ENCODE measurements around the gene SLC6A19.

Gene SLC6A19

GRCh38 chr5:1244255-1244654 lies 42.9 kb downstream of the SLC6A19 start:
- Histone ChIP-seq H3K9me3 (ENCODE audit: control insufficient read depth, low read length) (no peaks in the 10 kb centered on the region), H3K4me3 (ENCODE audit: insufficient read depth in 1 of 2, low read depth in 1 of 2, low read length in 2 of 2) (no peak overlapping the region), H3K23ac (ENCODE audit: low read length in 2 of 2) (no peak overlapping the region), H2BK5ac (ENCODE audit: low read depth, low read length, poor library complexity, severe bottlenecking) (no peak overlapping the region), H3K4me1 (ENCODE audit: control insufficient read depth, insufficient read depth, low read depth, low read length) (no peaks in the 10 kb centered on the region), H2BK120ac (ENCODE audit: low read depth, low read length) (no peak overlapping the region), H2BK15ac (ENCODE audit: low read depth, poor library complexity, severe bottlenecking) (no peak overlapping the region), H3K27me3 (ENCODE audit: control insufficient read depth in 1 of 2, insufficient read depth in 1 of 2, low read length in 2 of 2) (peaks cover 5 to 52% of the 10 kb centered on the region in 2 experiments), H3K18ac (ENCODE audit: low read depth in 1 of 2, low read length in 2 of 2) (no peak overlapping the region), H3K79me1 (replicated peaks; ENCODE audit: low read length, poor library complexity, severe bottlenecking) (no peaks in the 10 kb centered on the region), H3K9ac (ENCODE audit: low read length) (no peak overlapping the region), H3K27ac (ENCODE audit: low read length, poor library complexity, severe bottlenecking) (no peak overlapping the region), H3K4ac (ENCODE audit: low read depth in 1 of 2, low read length in 2 of 2) (no peak overlapping the region), H3K14ac (ENCODE audit: low read length in 2 of 2) (no peak overlapping the region), H4K91ac (ENCODE audit: low read length) (no peak overlapping the region), H3K4me2 (ENCODE audit: low read length, poor library complexity, severe bottlenecking) (no peak overlapping the region), H2AK5ac (ENCODE audit: low read length, severe bottlenecking) (no peak overlapping the region), H4K8ac (ENCODE audit: low read length) (no peak overlapping the region), H3K36me3 (ENCODE audit: control insufficient read depth in 1 of 2, insufficient read depth in 2 of 2, low read depth in 1 of 2, low read length in 2 of 2) (no peaks in the 10 kb centered on the region), H2AFZ (ENCODE audit: low read depth, low read length) (no peak overlapping the region), H2BK12ac (ENCODE audit: low read length in 2 of 2) (no peak overlapping the region)
- DNase-seq = no peak
- WGBS = 89% methylated on average over 21 of the region's 21 CpGs

DNA sequence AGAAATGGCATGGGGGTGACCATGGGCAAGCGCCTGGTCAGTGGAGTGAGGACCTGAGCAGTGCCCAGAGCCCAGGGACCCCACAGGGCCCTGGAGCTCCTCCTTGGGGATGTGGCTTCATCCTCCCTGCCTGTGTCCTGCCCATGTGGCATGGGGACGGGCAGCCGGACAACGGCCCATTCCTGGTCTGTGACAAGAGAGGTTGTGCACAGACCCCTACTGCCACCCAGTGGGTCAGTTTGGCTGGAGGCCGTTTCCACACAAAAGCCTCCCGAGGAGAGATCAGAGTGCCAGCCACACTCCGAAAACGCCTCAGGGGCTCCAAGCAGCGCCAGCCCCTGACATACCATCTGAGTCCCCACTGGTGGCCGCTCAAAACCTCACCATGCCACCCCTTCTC lies 43.6 kb downstream of the SLC6A19 start:
- Histone ChIP-seq H2AK5ac (ENCODE audit: low read length, severe bottlenecking) (no peak overlapping the region), H3K4me2 (ENCODE audit: low read length, poor library complexity, severe bottlenecking) (no peak overlapping the region), H3K27ac (ENCODE audit: low read length, poor library complexity, severe bottlenecking) (no peak overlapping the region), H3K36me3 (ENCODE audit: control insufficient read depth in 1 of 2, insufficient read depth in 2 of 2, low read depth in 1 of 2, low read length in 2 of 2) (no peaks in the 10 kb centered on the region), H3K14ac (ENCODE audit: low read length in 2 of 2) (no peak overlapping the region), H3K27me3 (ENCODE audit: control insufficient read depth in 1 of 2, insufficient read depth in 1 of 2, low read length in 2 of 2) (peaks cover 7 to 52% of the 10 kb centered on the region in 2 experiments), H2BK12ac (ENCODE audit: low read length in 2 of 2) (no peak overlapping the region), H3K4ac (ENCODE audit: low read depth in 1 of 2, low read length in 2 of 2) (no peak overlapping the region), H3K4me1 (ENCODE audit: control insufficient read depth, insufficient read depth, low read depth, low read length) (no peaks in the 10 kb centered on the region), H2AFZ (ENCODE audit: low read depth, low read length) (no peak overlapping the region), H3K9ac (ENCODE audit: low read length) (no peak overlapping the region), H3K79me1 (replicated peaks; ENCODE audit: low read length, poor library complexity, severe bottlenecking) (no peaks in the 10 kb centered on the region), H3K18ac (ENCODE audit: low read depth in 1 of 2, low read length in 2 of 2) (no peak overlapping the region), H2BK15ac (ENCODE audit: low read depth, poor library complexity, severe bottlenecking) (no peak overlapping the region), H4K8ac (ENCODE audit: low read length) (no peak overlapping the region), H2BK120ac (ENCODE audit: low read depth, low read length) (no peak overlapping the region), H2BK5ac (ENCODE audit: low read depth, low read length, poor library complexity, severe bottlenecking) (no peak overlapping the region), H4K91ac (ENCODE audit: low read length) (no peak overlapping the region), H3K9me3 (ENCODE audit: control insufficient read depth, low read length) (no peaks in the 10 kb centered on the region), H3K23ac (ENCODE audit: low read length in 2 of 2) (no peak overlapping the region), H3K4me3 (ENCODE audit: insufficient read depth in 1 of 2, low read depth in 1 of 2, low read length in 2 of 2) (no peak overlapping the region)
- DNase-seq = no peak
- 79% methylated on average over 9 of the region's 10 CpGs for WGBS

- Histone ChIP-seq H3K18ac (ENCODE audit: low read depth in 1 of 2, low read length in 2 of 2) (no peak overlapping the region), H3K4me2 (ENCODE audit: low read length, poor library complexity, severe bottlenecking) (no peak overlapping the region), H3K79me1 (replicated peaks; ENCODE audit: low read length, poor library complexity, severe bottlenecking) (no peaks in the 10 kb centered on the region), H2AK5ac (ENCODE audit: low read length, severe bottlenecking) (no peak overlapping the region), H4K8ac (ENCODE audit: low read length) (no peak overlapping the region), H3K36me3 (ENCODE audit: control insufficient read depth in 1 of 2, insufficient read depth in 2 of 2, low read depth in 1 of 2, low read length in 2 of 2) (no peaks in the 10 kb centered on the region), H2BK12ac (ENCODE audit: low read length in 2 of 2) (no peak overlapping the region), H3K27ac (ENCODE audit: low read length, poor library complexity, severe bottlenecking) (no peak overlapping the region), H3K4me3 (ENCODE audit: insufficient read depth in 1 of 2, low read depth in 1 of 2, low read length in 2 of 2) (no peak overlapping the region), H3K4me1 (ENCODE audit: control insufficient read depth, insufficient read depth, low read depth, low read length) (no peaks in the 10 kb centered on the region), H2BK120ac (ENCODE audit: low read depth, low read length) (no peak overlapping the region), H2BK5ac (ENCODE audit: low read depth, low read length, poor library complexity, severe bottlenecking) (no peak overlapping the region), H3K27me3 (ENCODE audit: control insufficient read depth in 1 of 2, insufficient read depth in 1 of 2, low read length in 2 of 2) (peaks cover 7 to 52% of the 10 kb centered on the region in 2 experiments), H3K4ac (ENCODE audit: low read depth in 1 of 2, low read length in 2 of 2) (no peak overlapping the region), H3K23ac (ENCODE audit: low read length in 2 of 2) (no peak overlapping the region), H2AFZ (ENCODE audit: low read depth, low read length) (no peak overlapping the region), H3K9ac (ENCODE audit: low read length) (no peak overlapping the region), H3K9me3 (ENCODE audit: control insufficient read depth, low read length) (no peaks in the 10 kb centered on the region), H4K91ac (ENCODE audit: low read length) (no peak overlapping the region), H3K14ac (ENCODE audit: low read length in 2 of 2) (no peak overlapping the region), H2BK15ac (ENCODE audit: low read depth, poor library complexity, severe bottlenecking) (no peak overlapping the region)
- DNase-seq = no peak
- WGBS = 87% methylated on average over 49 of the region's 58 CpGs
These were observed 44.6 kb downstream of the SLC6A19 start for GRCh38 chr5:1245905-1246576.

DNA sequence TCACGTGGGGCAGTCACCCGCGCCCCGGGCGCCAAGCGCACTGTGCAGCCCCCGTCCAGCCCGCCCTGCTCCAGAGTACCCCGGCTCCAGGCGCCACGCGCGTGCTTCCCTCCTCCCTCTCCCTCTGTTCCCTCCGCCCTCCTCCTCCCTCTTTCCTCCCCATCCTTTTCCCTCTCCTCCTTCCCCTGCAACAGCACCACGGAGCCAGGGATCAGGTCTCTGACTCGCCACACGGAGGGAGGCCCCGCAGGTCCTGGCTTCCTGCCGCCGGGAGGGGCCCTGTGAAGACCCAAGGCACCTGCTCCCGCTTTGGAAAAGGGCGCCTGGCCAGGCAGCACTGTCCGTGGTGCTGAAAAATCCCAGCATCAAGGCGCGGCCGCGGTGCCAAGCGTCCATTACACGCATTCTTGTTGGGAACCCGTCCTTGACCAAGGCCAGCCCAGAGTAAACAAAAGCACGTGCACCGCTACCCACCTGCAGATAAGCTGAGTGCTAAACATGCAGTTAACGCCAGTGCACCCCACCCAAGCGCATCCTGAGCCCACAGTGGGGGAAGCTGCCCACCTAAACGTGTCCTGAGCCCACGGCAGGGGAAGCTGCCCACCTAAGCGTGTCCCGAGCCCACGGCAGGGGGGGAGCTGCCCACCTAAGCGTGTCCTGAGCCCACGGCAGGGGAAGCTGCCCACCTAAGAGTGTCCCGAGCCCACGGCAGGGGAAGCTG lies 45.5 kb downstream of the SLC6A19 start:
- H3K36me3 ChIP-seq (ENCODE audit: control insufficient read depth in 1 of 2, insufficient read depth in 2 of 2, low read depth in 1 of 2, low read length in 2 of 2) = no peaks in the 10 kb centered on the region
- H3K4me1 ChIP-seq (ENCODE audit: control insufficient read depth, insufficient read depth, low read depth, low read length) = no peaks in the 10 kb centered on the region
- peak; percentile 5 for DNase-seq
- no peak overlapping the region for H2BK120ac ChIP-seq (ENCODE audit: low read depth, low read length)
- no peak overlapping the region for H2AFZ ChIP-seq (ENCODE audit: low read depth, low read length)
- H3K27ac ChIP-seq (ENCODE audit: low read length, poor library complexity, severe bottlenecking) = no peak overlapping the region
- H3K23ac ChIP-seq (ENCODE audit: low read length in 2 of 2) = no peak overlapping the region
- no peak overlapping the region for H3K9ac ChIP-seq (ENCODE audit: low read length)
- H3K14ac ChIP-seq (ENCODE audit: low read length in 2 of 2) = no peak overlapping the region
- no peak overlapping the region for H3K4me2 ChIP-seq (ENCODE audit: low read length, poor library complexity, severe bottlenecking)
- H2BK15ac ChIP-seq (ENCODE audit: low read depth, poor library complexity, severe bottlenecking) = no peak overlapping the region
- H2BK12ac ChIP-seq (ENCODE audit: low read length in 2 of 2) = no peak overlapping the region
- H3K4ac ChIP-seq (ENCODE audit: low read depth in 1 of 2, low read length in 2 of 2) = no peak overlapping the region
- no peaks in the 10 kb centered on the region for H3K9me3 ChIP-seq (ENCODE audit: control insufficient read depth, low read length)
- no peak overlapping the region for H2AK5ac ChIP-seq (ENCODE audit: low read length, severe bottlenecking)
- 35% methylated on average over 43 of the region's 43 CpGs for WGBS
- peaks cover 7 to 49% of the 10 kb centered on the region in 2 experiments for H3K27me3 ChIP-seq (ENCODE audit: control insufficient read depth in 1 of 2, insufficient read depth in 1 of 2, low read length in 2 of 2)
- no peak overlapping the region for H4K8ac ChIP-seq (ENCODE audit: low read length)
- no peaks in the 10 kb centered on the region for H3K79me1 ChIP-seq (replicated peaks; ENCODE audit: low read length, poor library complexity, severe bottlenecking)
- H3K18ac ChIP-seq (ENCODE audit: low read depth in 1 of 2, low read length in 2 of 2) = no peak overlapping the region
- H2BK5ac ChIP-seq (ENCODE audit: low read depth, low read length, poor library complexity, severe bottlenecking) = no peak overlapping the region
- no peak overlapping the region for H3K4me3 ChIP-seq (ENCODE audit: insufficient read depth in 1 of 2, low read depth in 1 of 2, low read length in 2 of 2)
- H4K91ac ChIP-seq (ENCODE audit: low read length) = no peak overlapping the region

All from mesenchymal stem cell (in vitro differentiated cells and primary cell).